Fibroblast of pulmonary artery (primary cell): ENCODE data around the gene ZNF296.

Experiments
- DNase-seq: peaks from one replicate; pipeline ENCODE4 v3.0.0-alpha.2; 2010; ENCODE audit warnings: low read depth
- H3K4me3 ChIP-seq: replicated peaks from 2 replicates; pipeline ENCODE4 v1.5.1; 2011; ENCODE audit warnings: low read depth, mild to moderate bottlenecking, control low read depth, low read length, moderate library complexity
- CTCF ChIP-seq: IDR thresholded peaks from 2 replicates; pipeline ENCODE4 v1.5.1; 2011; ENCODE audit warnings: mild to moderate bottlenecking, control low read depth, low read length, inconsistent platforms; ENCODE audit errors: missing control alignments

The ZNF296 gene

DNA sequence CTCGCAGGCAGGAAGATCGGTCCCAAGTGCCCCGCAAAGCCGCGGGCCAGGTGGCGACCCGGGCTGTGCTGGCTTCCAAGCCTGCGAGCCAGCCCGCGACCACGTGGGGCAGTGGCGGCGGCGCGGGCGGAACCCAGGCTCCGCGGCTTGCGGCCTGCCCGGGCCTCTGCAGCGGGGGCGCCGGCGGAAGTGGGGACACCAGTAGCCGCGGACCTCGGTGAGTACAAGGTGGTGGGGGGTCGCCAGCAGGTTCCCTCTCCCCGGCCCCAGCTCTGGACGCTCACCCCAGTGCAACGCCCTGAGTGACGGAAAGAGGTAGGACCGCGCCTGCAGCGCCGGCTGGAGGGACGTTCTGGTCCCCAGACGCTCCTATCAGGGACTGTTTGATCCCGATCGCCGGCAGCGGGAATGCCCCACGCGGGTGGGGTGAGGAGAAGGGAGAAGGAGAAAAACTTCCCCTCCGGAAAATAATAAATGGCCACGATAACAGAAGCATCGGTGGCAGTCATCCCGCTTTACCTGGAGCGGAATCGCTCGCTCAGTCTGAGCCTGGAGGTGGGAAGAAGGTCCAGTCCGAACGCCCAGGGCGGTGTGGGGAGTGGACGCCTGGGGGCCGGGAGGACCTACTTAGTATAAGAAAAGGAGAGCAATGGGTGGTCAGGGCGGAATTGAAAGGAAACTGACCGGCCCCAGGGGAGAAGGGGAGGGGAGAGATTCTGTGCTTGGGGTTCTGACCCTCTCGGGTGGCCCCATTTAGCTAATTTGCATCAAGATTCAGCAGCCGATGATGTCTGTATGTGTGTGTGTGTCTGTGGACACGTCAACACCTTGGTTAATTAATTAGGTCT, 3.0 kb upstream of the ZNF296 start, which contains the start of gene GEMIN7:
TSS of gene GEMIN7 (plus strand) at position 198 of the 848 bp plus-strand sequence. CDS start 10,855 bp downstream, outside the sequence.
- H3K4me3 ChIP-seq, result peak within 1 kb of the TSS; percentile 96
- peak; percentile 72 for DNase-seq
- TF ChIP-seq CTCF, result no peak

GRCh38 chr19:45078390-45079062, 2.2 kb upstream of the ZNF296 start:
- H3K4me3 ChIP-seq, result peak overlapping the region; percentile 96
- no peak for TF ChIP-seq CTCF
- DNase-seq, result no peak

DNA sequence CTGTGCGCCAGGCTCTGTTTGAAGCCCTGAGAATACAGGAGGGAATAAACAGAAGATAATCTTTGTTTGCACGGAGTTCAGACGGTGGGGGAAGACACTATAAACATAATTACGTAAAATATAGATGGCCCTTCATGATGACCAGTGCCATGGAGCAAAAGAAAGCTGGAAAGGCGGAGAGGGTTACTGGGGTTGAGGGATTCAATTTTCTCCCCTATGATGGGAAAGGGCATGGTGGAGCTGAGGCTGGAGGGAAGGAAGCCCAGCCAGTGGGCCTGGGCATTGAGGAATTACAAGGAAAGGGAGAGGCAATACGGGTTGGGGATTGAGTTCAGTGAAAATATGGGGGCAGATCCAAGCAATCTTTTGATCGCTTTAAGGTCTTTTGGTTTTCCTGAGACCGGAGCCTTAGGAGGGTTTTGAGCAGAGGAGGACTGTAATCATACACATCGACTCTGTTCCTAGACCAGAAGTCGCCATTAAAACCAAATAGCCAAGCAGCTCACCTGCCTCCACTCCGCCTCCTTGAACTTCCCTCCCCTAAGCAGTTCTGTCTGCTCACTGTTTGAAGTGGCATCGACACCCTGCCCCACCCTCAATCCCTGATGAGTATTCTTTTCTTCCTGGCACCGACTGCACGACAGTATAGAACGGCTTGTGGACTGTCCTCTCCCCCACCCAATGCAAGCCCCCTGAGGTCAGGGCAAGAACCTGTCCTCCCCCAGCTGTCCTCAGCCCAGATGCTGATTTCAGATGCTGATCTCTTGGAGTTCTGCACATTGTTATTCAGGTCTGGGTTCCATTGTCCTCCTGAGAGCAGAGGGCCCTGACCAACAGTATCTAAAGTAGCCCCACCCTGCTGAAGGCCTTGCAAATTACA, 813 bp upstream of the ZNF296 start:
- DNase-seq, result no peak
- no peak for TF ChIP-seq CTCF
- H3K4me3 ChIP-seq, result peak overlapping the region; percentile 48

GRCh38 chr19:45075301-45076028, 813 bp downstream of the ZNF296 start:
- TF ChIP-seq CTCF, result no peak
- no peak for DNase-seq
- H3K4me3 ChIP-seq, result peak overlapping the region; percentile 48

DNA sequence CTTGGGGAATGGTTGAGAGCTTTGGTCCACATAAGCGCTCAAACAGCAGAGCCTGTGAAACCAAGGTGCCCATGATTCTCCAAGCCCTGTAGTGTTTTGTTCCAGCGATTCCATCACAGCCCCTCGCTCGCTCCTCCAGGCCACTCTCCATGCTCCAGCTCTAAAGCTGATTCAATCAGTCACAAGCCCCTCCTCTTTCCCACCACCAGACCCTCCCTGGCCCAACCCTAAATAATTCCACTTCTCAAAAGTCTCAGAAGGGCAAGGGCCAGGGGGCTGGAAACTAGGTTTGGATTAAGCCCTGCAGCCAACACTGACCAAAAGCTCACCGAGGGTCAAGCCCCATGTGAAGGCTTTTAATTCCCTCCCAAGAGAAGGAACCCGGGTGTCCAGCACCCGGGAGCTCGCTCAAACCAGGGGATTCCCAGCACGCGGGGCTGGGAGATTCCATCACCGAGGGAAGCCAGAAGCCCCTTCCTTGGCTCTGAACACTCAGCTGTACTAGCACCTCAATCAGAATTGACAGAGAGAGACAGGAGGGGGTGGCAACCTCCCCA, 1.5 kb downstream of the ZNF296 start:
- TF ChIP-seq CTCF, result no peak
- no peak overlapping the region for H3K4me3 ChIP-seq
- no peak for DNase-seq
